HepG2 (cell line): ENCODE measurements around the gene GPR31. TPM values are rescaled to one million over a fixed set of nuclear protein-coding genes. Genes with fewer than 3 reads are reported as not detected.
A peak's percentile ranks its signal among the peaks of the same experiment; 100 is the strongest.

ENCODE experiments used
- ATAC-seq: fragments of 200-7000 bp; cut with Tn5 transposase; 3 replicates; pipeline ENCODE4 v1.9.1; 2020; ENCODE audit warnings: mild to moderate bottlenecking, moderate library complexity
- BruUV-seq: library from RNA; stranded (reverse); fragments of 400-500 nt; replicated peaks from 2 replicates; lab custom pipeline; 2021; lab: Mats Ljungman, UMichigan
- CTCF ChIA-PET: fragments of 300-600 bp; formaldehyde crosslinking; extraction: SDS; loops from one replicate; lab custom pipeline; 2021; ENCODE audit warnings: low total read pairs, inconsistent platforms, low intra/inter-chr PET ratio; lab: Yijun Ruan, JAX
- POLR2A ChIA-PET: fragments of 350-600 bp; sonication (Branson Sonifier 250); formaldehyde crosslinking; loops from one replicate; lab custom pipeline; 2020; ENCODE audit warnings: antibody characterized with exemption, inconsistent platforms; lab: Yijun Ruan, JAX
- DNase-seq: peaks from one replicate; pipeline ENCODE4 v3.0.0-alpha.2; 2015; ENCODE audit warnings: low spot score
- FAIRE-seq: peaks from 3 replicates; lab custom pipeline; 2011; peaks lifted over from hg19 to GRCh38; lab: Jason Lieb, UNC
- H2AFZ ChIP-seq: one replicate; pipeline ENCODE4 v1.6.1; 2011; ENCODE audit warnings: low read length, inconsistent platforms
- H3K27ac ChIP-seq: fragments of 300-600 bp; 3 replicates; pipeline ENCODE4 v1.8.0; 2011; ENCODE audit warnings: mixed run types, mild to moderate bottlenecking, mixed read lengths, low read length, inconsistent platforms; ENCODE audit not compliant: insufficient read depth; ENCODE audit errors: extremely low read length
- H3K27me3 ChIP-seq, 2 experiments: fragments of 200-600 bp in 1 of 2; 2 replicates in 1 of 2; 3 replicates in 1 of 2; pipeline versions ENCODE4 v1.6.0 to v1.8.0; 2011; ENCODE audit warnings: low read length in 2 of 2, mild to moderate bottlenecking in 2 of 2, moderate library complexity in 2 of 2, inconsistent platforms in 1 of 2; ENCODE audit not compliant: insufficient read depth in 2 of 2, control insufficient read depth in 1 of 2
- H3K36me3 ChIP-seq, 2 experiments: fragments of 200-600 bp in 1 of 2; replicated peaks in 1 of 2; 2 replicates in 1 of 2; 3 replicates in 1 of 2; pipeline versions ENCODE4 v1.5.1 to v1.8.0; 2011; ENCODE audit warnings: low read length in 2 of 2, inconsistent platforms in 1 of 2; ENCODE audit not compliant: insufficient read depth in 2 of 2, control insufficient read depth in 1 of 2
- H3K4me1 ChIP-seq: 2 replicates; pipeline ENCODE4 v1.5.1; 2012; ENCODE audit warnings: low read length, inconsistent platforms; ENCODE audit not compliant: insufficient read depth
- H3K4me2 ChIP-seq: 2 replicates; pipeline ENCODE4 v1.6.0; 2011; ENCODE audit warnings: low read depth, low read length, inconsistent platforms
- H3K4me3 ChIP-seq, 3 experiments: fragments of 200-600 bp in 1 of 3; sonication (generic), shearing (Covaris generic) in 1 of 3; replicated peaks in 1 of 3; 2 replicates each; pipeline ENCODE4 v1.5.1; 2011 to 2016; ENCODE audit warnings: low read length in 3 of 3, inconsistent platforms in 2 of 3, low read depth in 2 of 3, mild to moderate bottlenecking in 2 of 3, control low read depth in 1 of 3, mixed read lengths in 1 of 3; ENCODE audit not compliant: insufficient read depth in 1 of 3
- H3K79me2 ChIP-seq: one replicate; pipeline ENCODE4 v1.6.1; 2011; ENCODE audit warnings: low read length, inconsistent platforms; ENCODE audit not compliant: insufficient read depth
- H3K9ac ChIP-seq: 2 replicates; pipeline ENCODE4 v1.6.0; 2011; ENCODE audit warnings: mild to moderate bottlenecking, low read depth, low read length, inconsistent platforms; ENCODE audit not compliant: insufficient read depth
- H3K9me3 ChIP-seq: 2 replicates; pipeline ENCODE4 v1.5.1; 2012; ENCODE audit warnings: mild to moderate bottlenecking, low read length
- H4K20me1 ChIP-seq: 2 replicates; pipeline ENCODE4 v1.6.0; 2011; ENCODE audit warnings: inconsistent platforms, mild to moderate bottlenecking, low read length, moderate library complexity; ENCODE audit not compliant: insufficient read depth
- ZBTB33 ChIP-seq: sonication (generic); formaldehyde crosslinking; IDR thresholded peaks from 2 replicates; pipeline ENCODE4 v1.4.0; 2020; ENCODE audit warnings: missing genetic modification reagents
- ZNF431 ChIP-seq: sonication (generic); formaldehyde crosslinking; IDR thresholded peaks from 2 replicates; pipeline ENCODE4 v1.9.0; 2022; ENCODE audit warnings: missing genetic modification reagents, low read depth, mild to moderate bottlenecking, borderline replicate concordance
- ZNF543 ChIP-seq: sonication (generic); formaldehyde crosslinking; IDR thresholded peaks from 2 replicates; pipeline ENCODE4 v1.4.0; 2020; ENCODE audit warnings: mild to moderate bottlenecking, missing genetic modification reagents
- ZNF605 ChIP-seq: sonication (generic); formaldehyde crosslinking; IDR thresholded peaks from 2 replicates; pipeline ENCODE4 v1.8.0; 2022; ENCODE audit warnings: mild to moderate bottlenecking, missing genetic modification reagents
- ZNF747 ChIP-seq: sonication (generic); formaldehyde crosslinking; IDR thresholded peaks from 2 replicates; pipeline ENCODE4 v1.8.1; 2023; ENCODE audit warnings: missing genetic modification reagents, mild to moderate bottlenecking, borderline replicate concordance
- WGBS: methylation state at CpG from one replicate; pipeline ENCODE4 v1.1.6; 2017; ENCODE audit warnings: low lambda C conversion rate; 5-methylcytosine and 5-hydroxymethylcytosine counted together
- in situ Hi-C: cut with HindIII; loops from 2 replicates; pipeline ENCODE4 v1.10.0; 2017; ENCODE audit warnings: low pct_unique_long_range_greater_than_20kb; ENCODE audit not compliant: extremely low pct_ligation_motif_present
- intact Hi-C: fragments of 100-400 bp; cut with micrococcal nuclease; formaldehyde crosslinking; loops from one replicate; pipeline ENCODE4 v1.10.0; 2022; ENCODE audit not compliant: unreplicated experiment
- polyA plus RNA-seq, 8 experiments: library from polyadenylated mRNA; depleted of rRNA in 3 of 8; stranded (reverse) in 7 of 8; unstranded in 1 of 8; fragments of >200 nt; fragmentation: Illumina TruSeq in 4 of 8; extraction: Trizol in 4 of 8; gene quantifications; 2 replicates each; pipeline versions ENCODE4 v1.2.1 to v1.2.3, GENCODE V29; 2011 to 2016; ENCODE audit warnings: low read depth in 4 of 8, missing spikeins in 1 of 8, mixed read lengths in 1 of 8; ENCODE audit not compliant: insufficient read depth in 1 of 8
- total RNA-seq, 5 experiments: library from RNA; depleted of rRNA; stranded (reverse); fragments of >200 nt; fragmentation: Illumina TruSeq; extraction: Trizol; gene quantifications; 2 replicates each; pipeline ENCODE4 v1.2.3, GENCODE V29; 2016; ENCODE audit warnings: low read depth in 1 of 5

GPR31 gene
- total and polyA plus RNA-seq, 2 of the 13 experiments (the other 11 are each of a cell fraction or from before 2014, with no cell fraction given), result not detected

GRCh38 chr6:167134448-167135328, 23.1 kb downstream of the GPR31 start:
- DNase-seq (no peak), FAIRE-seq (no peak), ATAC-seq (no peak)
- H3K79me2 ChIP-seq, result no peaks in the 10 kb centered on the region
- POLR2A ChIA-PET, result interaction anchor here (0.9 to 1.2 kb wide), 2 partner anchors 12 to 135 kb away, joined by 3 to 4 read pairs; partner anchors contain the start of gene CCR6
- H3K27ac ChIP-seq, result no peak overlapping the region
- no peaks in the 10 kb centered on the region for H3K27me3 ChIP-seq
- H3K36me3 ChIP-seq, result peaks cover 12 to 25% of the 10 kb centered on the region in 2 experiments
- no peak overlapping the region for H3K4me3 ChIP-seq
- no peak overlapping the region for H2AFZ ChIP-seq
- peaks cover 40% of the 10 kb centered on the region for H3K4me1 ChIP-seq
- TF ChIP-seq ZNF605 (0 out of 2 replicates have a peak, but pooled peaks have one; percentile 12), ZNF747 (CRISPR knock-in tag) (no peak), ZNF431 (CRISPR knock-in tag) (no peak), ZBTB33 (CRISPR knock-in tag) (peak; percentile 92), ZNF543 (CRISPR knock-in tag) (no peak)
- no peak overlapping the region for H3K4me2 ChIP-seq
- no peak overlapping the region for H3K9ac ChIP-seq
- 90% methylated on average over 23 of the region's 23 CpGs for WGBS
- intact Hi-C loops (no loop called here), in situ Hi-C loops (loop anchor here (25.0 kb wide), 1 partner anchor 122 kb away; no protein-coding TSS in a partner anchor)
- H3K9me3 ChIP-seq, result no peaks in the 10 kb centered on the region
- H4K20me1 ChIP-seq, result no peaks in the 10 kb centered on the region
- BruUV-seq, result no TSS peak
- CTCF ChIA-PET, result no interaction called here
